C4-2B (cell line): ENCODE results near the gene CCDC13.

ENCODE experiments used
- H3K27ac ChIP-seq: fragments of 450-650 bp; 2 replicates; pipeline ENCODE4 v1.5.1; 2017
- CTCF ChIP-seq: fragments of 450-650 bp; conservative IDR thresholded peaks from 2 replicates; pipeline ENCODE4 v1.5.1; 2017; ENCODE audit warnings: mild to moderate bottlenecking
- ZFX ChIP-seq: fragments of 450-650 bp; IDR thresholded peaks from 2 replicates; pipeline ENCODE4 v1.6.1; 2017

Gene CCDC13

GRCh38 chr3:42762046-42762724 is 10.9 kb downstream of the CCDC13 start:
- TF ChIP-seq ZFX (no peak), CTCF (no peak)

GRCh38 chr3:42758126-42758525 is 14.9 kb downstream of the CCDC13 start:
- no peak overlapping the region for H3K27ac ChIP-seq
- TF ChIP-seq ZFX (no peak), CTCF (no peak)

More at GRCh38 chr3:42762046-42762724, 10.9 kb downstream of the CCDC13 start:
- no peak overlapping the region for H3K27ac ChIP-seq

- H3K27ac ChIP-seq: no peak overlapping the region
- no peak for TF ChIP-seq ZFX
- TF ChIP-seq CTCF: no peak
Measured at GRCh38 chr3:42756681-42757213, 16.3 kb downstream of the CCDC13 start.

- TF ChIP-seq CTCF: peak; percentile 37
- no peak for TF ChIP-seq ZFX
- H3K27ac ChIP-seq: no peak overlapping the region
Measured at GRCh38 chr3:42755681-42756578, 17.1 kb downstream of the CCDC13 start.

GRCh38 chr3:42753757-42754156 is 19.3 kb downstream of the CCDC13 start:
- TF ChIP-seq CTCF (no peak), ZFX (no peak)
- H3K27ac ChIP-seq: no peak overlapping the region

- no peak overlapping the region for H3K27ac ChIP-seq
- no peak for TF ChIP-seq ZFX
Measured at GRCh38 chr3:42752961-42753360, 20.1 kb downstream of the CCDC13 start.

GRCh38 chr3:42752441-42752840 is 20.6 kb downstream of the CCDC13 start:
- no peak overlapping the region for H3K27ac ChIP-seq
- no peak for TF ChIP-seq CTCF
- TF ChIP-seq ZFX: no peak
